ENCODE data around the gene CDCP2. TPM values are rescaled to one million over a fixed set of nuclear protein-coding genes. Genes with fewer than 3 reads are reported as not detected.
A peak's percentile ranks its signal among the peaks of the same experiment; 100 is the strongest.

CDCP2 gene
- total RNA-seq, 5 donors from 2014 or later (not counting 1 experiment from before 2014, with no cell fraction given), result 0.25 to 0.35 (median 0.35) TPM; not detected in 2

- Mint-ChIP-seq H3K27me3 (peaks cover 0 to 4% of the 10 kb centered on the region in 2 donors), H3K27ac (no peak overlapping the region), H3K36me3 (no peaks in the 10 kb centered on the region), H3K4me3 (peak overlapping the region; percentile 13 to 54 (median 21)), H3K9me3 (no peaks in the 10 kb centered on the region), H3K4me1 (peaks cover 6 to 11% (median 8%) of the 10 kb centered on the region in 3 donors)
- no peak overlapping the region for H3K27ac ChIP-seq (ENCODE audit: low read length)
- H3K27me3 ChIP-seq (replicated peaks in 1 of 2; ENCODE audit: control insufficient read depth in 2 of 2, extremely low read depth in 1 of 2, insufficient read depth in 2 of 2, low read length in 1 of 2), result peaks cover 0 to 27% of the 10 kb centered on the region in 2 experiments
- H3K4me3 ChIP-seq (ENCODE audit: control insufficient read depth in 1 of 2, extremely low read depth in 1 of 2, low read length in 1 of 2), result no peak overlapping the region
- ATAC-seq (replicated peaks in 1 of 4) (peak; percentile 79 to 90 (median 86)), DNase-seq (peak; percentile 20 to 78 (median 57))
- H3K9me3 ChIP-seq, result no peaks in the 10 kb centered on the region
- H3K36me3 ChIP-seq (ENCODE audit: control insufficient read depth in 2 of 2, extremely low read depth in 1 of 2, insufficient read depth in 1 of 2, low read length in 1 of 2), result no peaks in the 10 kb centered on the region
- H3K4me1 ChIP-seq (ENCODE audit: control insufficient read depth in 1 of 2, extremely low read depth in 1 of 2, insufficient read depth in 2 of 2, low read length in 2 of 2), result peaks cover 0 to 12% of the 10 kb centered on the region in 2 experiments
- 6% methylated on average over 21 of the region's 36 CpGs for WGBS (ENCODE audit: insufficient coverage)
- ChIA-PET POLR2A (no interaction called here), CTCF (interaction anchor here in 1 of 2 donors (0.5 kb wide), 1 partner anchor 286 kb away, joined by 5 read pairs; no protein-coding TSS in a partner anchor)
These were observed 31.2 kb downstream of the CDCP2 start for GRCh38 chr1:54121482-54122134.

GRCh38 chr1:54120698-54121481, 31.9 kb downstream of the CDCP2 start:
- no peak overlapping the region for H3K27ac Mint-ChIP-seq

GRCh38 chr1:54120018-54120697, 32.6 kb downstream of the CDCP2 start:
- ATAC-seq (replicated peaks in 1 of 4), result no peak
- no peak overlapping the region for H3K4me3 Mint-ChIP-seq
- no peaks in the 10 kb centered on the region for H3K9me3 Mint-ChIP-seq
- CTCF ChIA-PET, result no interaction called here
- WGBS (ENCODE audit: insufficient coverage), result 88% methylated on average over 8 of the region's 13 CpGs
- no peaks in the 10 kb centered on the region for H3K36me3 Mint-ChIP-seq
- H3K27ac Mint-ChIP-seq, result no peak overlapping the region
- Histone ChIP-seq H3K4me1 (ENCODE audit: control insufficient read depth in 1 of 2, extremely low read depth in 1 of 2, insufficient read depth in 2 of 2, low read length in 2 of 2) (peaks cover 0 to 12% of the 10 kb centered on the region in 2 experiments), H3K4me3 (ENCODE audit: control insufficient read depth in 1 of 2, extremely low read depth in 1 of 2, low read length in 1 of 2) (no peak overlapping the region), H3K9me3 (no peaks in the 10 kb centered on the region), H3K27ac (ENCODE audit: low read length) (no peak overlapping the region), H3K27me3 (replicated peaks in 1 of 2; ENCODE audit: control insufficient read depth in 2 of 2, extremely low read depth in 1 of 2, insufficient read depth in 2 of 2, low read length in 1 of 2) (peaks cover 0 to 27% of the 10 kb centered on the region in 2 experiments), H3K36me3 (ENCODE audit: control insufficient read depth in 2 of 2, extremely low read depth in 1 of 2, insufficient read depth in 1 of 2, low read length in 1 of 2) (no peaks in the 10 kb centered on the region)
- H3K4me1 Mint-ChIP-seq, result peaks cover 6 to 11% (median 8%) of the 10 kb centered on the region in 3 donors
- peaks cover 0 to 4% of the 10 kb centered on the region in 2 donors for H3K27me3 Mint-ChIP-seq
- no peak for DNase-seq
- POLR2A ChIA-PET, result no interaction called here

More at GRCh38 chr1:54120698-54121481, 31.9 kb downstream of the CDCP2 start:
- no peak overlapping the region for H3K4me3 ChIP-seq (ENCODE audit: control insufficient read depth in 1 of 2, extremely low read depth in 1 of 2, low read length in 1 of 2)
- CTCF ChIA-PET, result no interaction called here
- Mint-ChIP-seq H3K36me3 (no peaks in the 10 kb centered on the region), H3K4me1 (peaks cover 6 to 11% (median 8%) of the 10 kb centered on the region in 3 donors), H3K4me3 (no peak overlapping the region), H3K27me3 (peaks cover 0 to 4% of the 10 kb centered on the region in 2 donors), H3K9me3 (no peaks in the 10 kb centered on the region)
- no peak overlapping the region for H3K27ac ChIP-seq (ENCODE audit: low read length)
- no peaks in the 10 kb centered on the region for H3K9me3 ChIP-seq
- ATAC-seq (replicated peaks in 1 of 4), result no peak
- POLR2A ChIA-PET, result no interaction called here
- H3K27me3 ChIP-seq (replicated peaks in 1 of 2; ENCODE audit: control insufficient read depth in 2 of 2, extremely low read depth in 1 of 2, insufficient read depth in 2 of 2, low read length in 1 of 2), result peaks cover 0 to 27% of the 10 kb centered on the region in 2 experiments
- WGBS (ENCODE audit: insufficient coverage), result 81% methylated on average over 26 of the region's 33 CpGs
- no peak for DNase-seq
- H3K36me3 ChIP-seq (ENCODE audit: control insufficient read depth in 2 of 2, extremely low read depth in 1 of 2, insufficient read depth in 1 of 2, low read length in 1 of 2), result no peaks in the 10 kb centered on the region
- peaks cover 0 to 12% of the 10 kb centered on the region in 2 experiments for H3K4me1 ChIP-seq (ENCODE audit: control insufficient read depth in 1 of 2, extremely low read depth in 1 of 2, insufficient read depth in 2 of 2, low read length in 2 of 2)

- Histone ChIP-seq H3K4me1 (ENCODE audit: control insufficient read depth in 1 of 2, extremely low read depth in 1 of 2, insufficient read depth in 2 of 2, low read length in 2 of 2) (peaks cover 0 to 12% of the 10 kb centered on the region in 2 experiments), H3K9me3 (no peaks in the 10 kb centered on the region), H3K4me3 (ENCODE audit: control insufficient read depth in 1 of 2, extremely low read depth in 1 of 2, low read length in 1 of 2) (no peak overlapping the region), H3K27ac (ENCODE audit: low read length) (no peak overlapping the region), H3K27me3 (replicated peaks in 1 of 2; ENCODE audit: control insufficient read depth in 2 of 2, extremely low read depth in 1 of 2, insufficient read depth in 2 of 2, low read length in 1 of 2) (peaks cover 0 to 27% of the 10 kb centered on the region in 2 experiments), H3K36me3 (ENCODE audit: control insufficient read depth in 2 of 2, extremely low read depth in 1 of 2, insufficient read depth in 1 of 2, low read length in 1 of 2) (no peaks in the 10 kb centered on the region)
- no peak overlapping the region for H3K27ac Mint-ChIP-seq
- no peak for ATAC-seq (replicated peaks in 1 of 4)
- 88% methylated on average over 6 of the region's 8 CpGs for WGBS (ENCODE audit: insufficient coverage)
- no peaks in the 10 kb centered on the region for H3K36me3 Mint-ChIP-seq
- H3K27me3 Mint-ChIP-seq, result peaks cover 0 to 4% of the 10 kb centered on the region in 2 donors
- no peaks in the 10 kb centered on the region for H3K9me3 Mint-ChIP-seq
- DNase-seq, result no peak
- POLR2A ChIA-PET, result no interaction called here
- CTCF ChIA-PET, result interaction anchor here in 1 of 2 donors (0.6 to 1.2 kb wide), 3 partner anchors 50 to 381 kb away, joined by 3 to 4 read pairs (median 3); no protein-coding TSS in a partner anchor
- peaks cover 6 to 8% (median 8%) of the 10 kb centered on the region in 3 donors for H3K4me1 Mint-ChIP-seq
- H3K4me3 Mint-ChIP-seq, result no peak overlapping the region
These were observed 34.1 kb downstream of the CDCP2 start for GRCh38 chr1:54118704-54119103.

GRCh38 chr1:54117815-54118563, 34.8 kb downstream of the CDCP2 start:
- ATAC-seq (replicated peaks in 1 of 4), result no peak
- no peaks in the 10 kb centered on the region for H3K36me3 Mint-ChIP-seq
- no peak overlapping the region for H3K27ac Mint-ChIP-seq
- ChIA-PET CTCF (interaction anchor here in 1 of 2 donors (0.6 to 1.2 kb wide), 3 partner anchors 50 to 381 kb away, joined by 3 to 4 read pairs (median 3); no protein-coding TSS in a partner anchor), POLR2A (no interaction called here)
- no peaks in the 10 kb centered on the region for H3K9me3 Mint-ChIP-seq
- Histone ChIP-seq H3K27me3 (replicated peaks in 1 of 2; ENCODE audit: control insufficient read depth in 2 of 2, extremely low read depth in 1 of 2, insufficient read depth in 2 of 2, low read length in 1 of 2) (peaks cover 0 to 26% of the 10 kb centered on the region in 2 experiments), H3K4me3 (ENCODE audit: control insufficient read depth in 1 of 2, extremely low read depth in 1 of 2, low read length in 1 of 2) (no peak overlapping the region), H3K36me3 (ENCODE audit: control insufficient read depth in 2 of 2, extremely low read depth in 1 of 2, insufficient read depth in 1 of 2, low read length in 1 of 2) (no peaks in the 10 kb centered on the region), H3K9me3 (no peaks in the 10 kb centered on the region), H3K27ac (ENCODE audit: low read length) (no peak overlapping the region), H3K4me1 (ENCODE audit: control insufficient read depth in 1 of 2, extremely low read depth in 1 of 2, insufficient read depth in 2 of 2, low read length in 2 of 2) (peaks cover 0 to 12% of the 10 kb centered on the region in 2 experiments)
- peaks cover 6 to 8% (median 8%) of the 10 kb centered on the region in 3 donors for H3K4me1 Mint-ChIP-seq
- WGBS (ENCODE audit: insufficient coverage), result 84% methylated on average over 9 of the region's 11 CpGs
- peaks cover 0 to 4% of the 10 kb centered on the region in 2 donors for H3K27me3 Mint-ChIP-seq
- no peak overlapping the region for H3K4me3 Mint-ChIP-seq
- DNase-seq, result no peak
